ENCODE measurements around the gene TCERG1L. TPM values are rescaled to one million over a fixed set of nuclear protein-coding genes. Genes with fewer than 3 reads are reported as not detected.

Gene TCERG1L
- polyA plus RNA-seq, 1 of the 3 experiments (the other 2 are of a cell fraction), result not detected

DNA sequence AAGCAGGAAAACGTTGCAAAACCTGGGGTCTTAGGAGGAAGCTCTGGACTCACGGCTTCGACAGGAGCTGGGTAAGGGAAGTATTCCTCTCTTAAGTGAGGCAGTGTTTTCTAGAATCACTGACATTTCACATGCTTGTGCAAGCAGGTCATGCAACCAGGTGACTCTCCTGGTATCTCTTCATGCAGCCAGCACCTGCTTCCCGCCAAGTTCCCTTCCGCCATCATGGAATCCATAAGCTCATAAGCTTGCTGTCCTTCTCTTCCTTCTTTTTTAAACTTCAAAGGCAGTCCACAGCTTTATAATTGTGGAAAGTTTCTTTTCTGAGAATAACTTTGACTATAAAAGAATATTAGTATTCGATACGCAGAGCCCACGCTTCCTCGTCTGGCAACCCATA lies 256.1 kb downstream of the TCERG1L start (continued):
- TF ChIP-seq, protein P1, sequence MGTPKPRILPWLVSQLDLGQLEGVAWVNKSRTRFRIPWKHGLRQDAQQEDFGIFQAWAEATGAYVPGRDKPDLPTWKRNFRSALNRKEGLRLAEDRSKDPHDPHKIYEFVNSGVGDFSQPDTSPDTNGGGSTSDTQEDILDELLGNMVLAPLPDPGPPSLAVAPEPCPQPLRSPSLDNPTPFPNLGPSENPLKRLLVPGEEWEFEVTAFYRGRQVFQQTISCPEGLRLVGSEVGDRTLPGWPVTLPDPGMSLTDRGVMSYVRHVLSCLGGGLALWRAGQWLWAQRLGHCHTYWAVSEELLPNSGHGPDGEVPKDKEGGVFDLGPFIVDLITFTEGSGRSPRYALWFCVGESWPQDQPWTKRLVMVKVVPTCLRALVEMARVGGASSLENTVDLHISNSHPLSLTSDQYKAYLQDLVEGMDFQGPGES (IDR thresholded peaks at IDR 0.05; ENCODE audit: low read depth, low read length), result no peak

DNA sequence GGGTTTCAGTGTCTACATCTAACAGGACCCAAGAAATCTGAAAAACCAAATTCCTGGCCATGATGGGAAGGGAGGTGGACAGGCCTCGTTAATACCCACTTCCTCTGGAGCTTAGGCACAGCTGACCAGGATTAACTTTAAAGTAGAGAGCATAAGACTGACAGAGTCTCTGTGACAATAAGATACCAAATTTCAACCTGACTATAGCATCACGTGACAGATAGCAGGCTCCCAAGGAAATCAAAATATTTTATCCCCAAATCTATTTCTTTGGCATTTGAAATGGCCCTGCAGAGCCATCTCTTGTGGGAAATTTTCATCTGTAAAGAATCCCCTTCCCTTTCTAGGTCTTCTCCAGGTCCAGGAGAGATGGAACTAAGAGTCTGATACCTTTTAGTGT lies 258.3 kb downstream of the TCERG1L start:
- Histone ChIP-seq H3K27me3 (ENCODE audit: insufficient read depth) (no peaks in the 10 kb centered on the region), H3K9ac (no peak overlapping the region), H3K4me1 (ENCODE audit: control insufficient read depth in 1 of 2, insufficient read depth in 2 of 2, low read depth in 1 of 2, low read length in 1 of 2) (no peaks in the 10 kb centered on the region), H3F3A (replicated peaks; ENCODE audit: insufficient read depth) (no peaks in the 10 kb centered on the region), H2AFZ (ENCODE audit: low read depth) (no peak overlapping the region), H3K36me3 (replicated peaks in 1 of 2; ENCODE audit: control insufficient read depth in 1 of 2, insufficient read depth in 2 of 2, low read length in 1 of 2) (no peaks in the 10 kb centered on the region), H3K27ac (ENCODE audit: low read depth in 2 of 2, low read length in 1 of 2) (no peak overlapping the region), H3K4me2 (no peak overlapping the region), H3K9me2 (no peaks in the 10 kb centered on the region), H3K79me2 (ENCODE audit: insufficient read depth) (no peaks in the 10 kb centered on the region), H3K4me3 (ENCODE audit: low read depth in 2 of 2, low read length in 1 of 2) (no peak overlapping the region), H3K9me3 (no peaks in the 10 kb centered on the region), H4K20me1 (ENCODE audit: insufficient read depth) (no peaks in the 10 kb centered on the region)
- ChIA-PET POLR2A (no interaction called here), CTCF (interaction anchor here (0.7 kb wide), 1 partner anchor 822 kb away, joined by 3 read pairs; no protein-coding TSS in a partner anchor)
- TF ChIP-seq TAF1 (IDR thresholded peaks at IDR 0.05; ENCODE audit: borderline replicate concordance, low read depth, low read length) (no peak), SMC3 (IDR thresholded peaks at IDR 0.05; ENCODE audit: low read depth, low read length) (no peak), FOXJ3 (CRISPR knock-in tag; IDR thresholded peaks at IDR 0.05) (no peak), RAD21 (IDR thresholded peaks at IDR 0.05; ENCODE audit: low read length) (no peak), CHD2 (IDR thresholded peaks at IDR 0.05; ENCODE audit: low read length, partially characterized antibody) (no peak), EZH2phosphoT487 (IDR thresholded peaks at IDR 0.05; ENCODE audit: borderline replicate concordance, low read depth) (no peak), SIN3A (IDR thresholded peaks at IDR 0.05; ENCODE audit: borderline replicate concordance, low read depth, low read length) (no peak), MXI1 (IDR thresholded peaks at IDR 0.05; ENCODE audit: low read depth, low read length) (no peak), JUND (IDR thresholded peaks at IDR 0.05) (no peak), EP300 (IDR thresholded peaks at IDR 0.05; ENCODE audit: borderline replicate concordance in 1 of 2, low read depth in 1 of 2, low read length in 1 of 2) (no peak), YY1 (IDR thresholded peaks at IDR 0.05; ENCODE audit: low read depth) (no peak), GATA2 (CRISPR knock-in tag; IDR thresholded peaks at IDR 0.05) (no peak), TEAD4 (IDR thresholded peaks at IDR 0.05; ENCODE audit: borderline replicate concordance, insufficient read depth) (no peak), TCF12 (IDR thresholded peaks at IDR 0.05) (no peak), POLR2AphosphoS5 (IDR thresholded peaks at IDR 0.05; ENCODE audit: low read depth, low read length) (no peak)
- TF ChIP-seq, protein P2, sequence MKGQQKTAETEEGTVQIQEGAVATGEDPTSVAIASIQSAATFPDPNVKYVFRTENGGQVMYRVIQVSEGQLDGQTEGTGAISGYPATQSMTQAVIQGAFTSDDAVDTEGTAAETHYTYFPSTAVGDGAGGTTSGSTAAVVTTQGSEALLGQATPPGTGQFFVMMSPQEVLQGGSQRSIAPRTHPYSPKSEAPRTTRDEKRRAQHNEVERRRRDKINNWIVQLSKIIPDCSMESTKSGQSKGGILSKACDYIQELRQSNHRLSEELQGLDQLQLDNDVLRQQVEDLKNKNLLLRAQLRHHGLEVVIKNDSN (IDR thresholded peaks at IDR 0.05; ENCODE audit: borderline replicate concordance, low read depth), result no peak
- TF ChIP-seq, protein P1 (IDR thresholded peaks at IDR 0.05; ENCODE audit: low read depth, low read length), result no peak
- 0% methylated on average over 2 of the region's 2 CpGs for WGBS (ENCODE audit: low lambda C conversion rate)
- no peak for DNase-seq
